GM23338 (cell line): ENCODE measurements around the gene ADGRV1. TPM values are rescaled to one million over a fixed set of nuclear protein-coding genes. Genes with fewer than 3 reads are reported as not detected.

Experiments used
- ATAC-seq: fragments of 200-7000 bp; cut with Tn5 transposase; 3 replicates; pipeline ENCODE4 v1.9.1; 2020
- DNase-seq: peaks from one replicate; pipeline ENCODE4 v3.0.0-alpha.2; 2015; ENCODE audit warnings: low spot score
- H2AFZ ChIP-seq: fragments of 200-600 bp; sonication (generic); 2 replicates; pipeline ENCODE4 v1.8.0; 2016; ENCODE audit warnings: antibody characterized with exemption, mild to moderate bottlenecking, moderate library complexity
- H3F3A ChIP-seq: fragments of 200-600 bp; sonication (generic); replicated peaks from 2 replicates; pipeline ENCODE4 v1.8.0; 2017; ENCODE audit warnings: antibody characterized with exemption, mixed run types, low read depth
- H3K27ac ChIP-seq: fragments of 200-600 bp; sonication (generic); 2 replicates; pipeline ENCODE4 v1.6.1; 2016; ENCODE audit warnings: low read depth
- H3K27me3 ChIP-seq: fragments of 200-600 bp; sonication (generic); 2 replicates; pipeline ENCODE4 v1.8.0; 2016; ENCODE audit warnings: mild to moderate bottlenecking, mixed run types, moderate library complexity; ENCODE audit not compliant: insufficient read depth
- H3K36me3 ChIP-seq: fragments of 200-600 bp; sonication (generic); 2 replicates; pipeline ENCODE4 v1.8.0; 2016; ENCODE audit warnings: mild to moderate bottlenecking; ENCODE audit not compliant: insufficient read depth
- H3K4me1 ChIP-seq: fragments of 200-600 bp; sonication (generic); 2 replicates; pipeline ENCODE4 v1.8.0; 2016; ENCODE audit warnings: mild to moderate bottlenecking, moderate library complexity; ENCODE audit not compliant: insufficient read depth
- H3K4me2 ChIP-seq: fragments of 200-600 bp; sonication (generic); 2 replicates; pipeline ENCODE4 v1.7.1; 2017; ENCODE audit warnings: mixed run types
- H3K4me3 ChIP-seq: fragments of 200-600 bp; sonication (generic); 2 replicates; pipeline ENCODE4 v1.6.1; 2016; ENCODE audit warnings: mixed run types
- H3K79me2 ChIP-seq: fragments of 200-600 bp; sonication (generic); replicated peaks from 2 replicates; pipeline ENCODE4 v1.8.0; 2017; ENCODE audit warnings: mild to moderate bottlenecking; ENCODE audit not compliant: insufficient read depth
- H3K9me2 ChIP-seq: fragments of 200-600 bp; sonication (generic); 2 replicates; pipeline ENCODE4 v1.8.0; 2017; ENCODE audit not compliant: insufficient read depth
- H4K20me1 ChIP-seq: fragments of 200-600 bp; sonication (generic); replicated peaks from 2 replicates; pipeline ENCODE4 v1.8.0; 2017; ENCODE audit warnings: mild to moderate bottlenecking; ENCODE audit not compliant: insufficient read depth
- H3K27ac Mint-ChIP-seq: 2 replicates; pipeline ENCODE4 v1.8.0; 2020; ENCODE audit warnings: inconsistent platforms, mild to moderate bottlenecking, moderate library complexity, mixed read lengths
- H3K27me3 Mint-ChIP-seq: 3 replicates; pipeline ENCODE4 v1.8.0; 2022; ENCODE audit warnings: low read depth, mild to moderate bottlenecking, moderate library complexity, mixed read lengths, inconsistent platforms; ENCODE audit not compliant: insufficient read depth, poor library complexity
- H3K36me3 Mint-ChIP-seq: 3 replicates; pipeline ENCODE4 v1.8.0; 2021; ENCODE audit warnings: low read depth, mild to moderate bottlenecking, inconsistent platforms, moderate library complexity, mixed read lengths
- H3K4me1 Mint-ChIP-seq: 3 replicates; pipeline ENCODE4 v1.8.0; 2020; ENCODE audit warnings: mild to moderate bottlenecking, inconsistent platforms, mixed read lengths
- H3K4me3 Mint-ChIP-seq: 3 replicates; pipeline ENCODE4 v1.8.0; 2021; ENCODE audit warnings: moderate library complexity, mild to moderate bottlenecking, inconsistent platforms, mixed read lengths
- H3K9me3 Mint-ChIP-seq: 3 replicates; pipeline ENCODE4 v1.8.0; 2020; ENCODE audit warnings: moderate library complexity, mild to moderate bottlenecking, inconsistent platforms, mixed read lengths
- CREB1 ChIP-seq: fragments of 250-450 bp; sonication (Bioruptor Pico); IDR thresholded peaks from 2 replicates; pipeline ENCODE4 v1.5.0; 2020; ENCODE audit warnings: low read depth, mild to moderate bottlenecking, moderate library complexity
- ETS1 ChIP-seq: IDR thresholded peaks from 2 replicates; pipeline ENCODE4 v1.6.1; 2016; ENCODE audit warnings: antibody characterized with exemption
- EZH2 ChIP-seq: fragments of 200-600 bp; sonication (generic); IDR thresholded peaks from one replicate; pipeline ENCODE4 v1.8.0; 2017; ENCODE audit warnings: antibody characterized with exemption, mild to moderate bottlenecking, low read depth; ENCODE audit not compliant: unreplicated experiment
- JUNB ChIP-seq: IDR thresholded peaks from one replicate; pipeline ENCODE4 v1.6.1; 2016; ENCODE audit warnings: antibody characterized with exemption; ENCODE audit not compliant: unreplicated experiment
- NANOG ChIP-seq: IDR thresholded peaks from 2 replicates; pipeline ENCODE4 v1.6.1; 2016; ENCODE audit warnings: antibody characterized with exemption, borderline replicate concordance
- POLR2AphosphoS5 ChIP-seq: IDR thresholded peaks from 2 replicates; pipeline ENCODE4 v1.6.1; 2016; ENCODE audit warnings: antibody characterized with exemption, low read depth
- REST ChIP-seq: IDR thresholded peaks from one replicate; pipeline ENCODE4 v1.6.1; 2018; ENCODE audit warnings: antibody characterized with exemption; ENCODE audit not compliant: unreplicated experiment
- STAT1 ChIP-seq: IDR thresholded peaks from one replicate; pipeline ENCODE4 v1.6.1; 2016; ENCODE audit warnings: antibody characterized with exemption; ENCODE audit not compliant: unreplicated experiment
- ZNF114 ChIP-seq: fragments of 250-450 bp; sonication (Bioruptor Pico); IDR thresholded peaks from 2 replicates; pipeline ENCODE4 v1.5.0; 2020; ENCODE audit warnings: mild to moderate bottlenecking, moderate library complexity
- ZNF331 ChIP-seq: fragments of 250-450 bp; sonication (Bioruptor Pico); IDR thresholded peaks from 2 replicates; pipeline ENCODE4 v1.5.0; 2020; ENCODE audit warnings: low read depth, mild to moderate bottlenecking, moderate library complexity
- polyA plus RNA-seq: library from polyadenylated mRNA; unstranded; fragments of >200 nt; fragmentation: Nextera tagmentation; extraction: Ambion mirVana; gene quantifications from 2 replicates; pipeline ENCODE4 v1.2.1, GENCODE V29; 2016
- total RNA-seq: library from RNA; depleted of rRNA; stranded (reverse); fragments of >200 nt; shearing (Covaris generic); gene quantifications from 2 replicates; pipeline ENCODE4 v1.2.3, GENCODE V29; 2014

Gene ADGRV1
- total and polyA plus RNA-seq, 2 experiments from 2014 or later: 46.1 to 149 TPM

GRCh38 chr5:91069364-91069763 is 510.8 kb downstream of the ADGRV1 start:
- H3K27ac ChIP-seq: no peak overlapping the region
- H3K79me2 ChIP-seq: no peaks in the 10 kb centered on the region
- no peaks in the 10 kb centered on the region for H3K36me3 ChIP-seq
- H3K9me2 ChIP-seq: no peaks in the 10 kb centered on the region
- H3K4me2 ChIP-seq: no peak overlapping the region
- H3K4me3 ChIP-seq: no peak overlapping the region
- H3K4me1 ChIP-seq: no peaks in the 10 kb centered on the region
- no peak overlapping the region for H3K4me3 Mint-ChIP-seq
- no peaks in the 10 kb centered on the region for H3K9me3 Mint-ChIP-seq
- no peaks in the 10 kb centered on the region for H3F3A ChIP-seq
- ATAC-seq (no peak), DNase-seq (no peak)
- H3K27me3 Mint-ChIP-seq: no peaks in the 10 kb centered on the region
- no peak overlapping the region for H2AFZ ChIP-seq
- no peaks in the 10 kb centered on the region for H3K27me3 ChIP-seq
- peaks cover 9% of the 10 kb centered on the region; the same call in 2 of the 3 replicates for H3K36me3 Mint-ChIP-seq
- TF ChIP-seq EZH2 (no peak), POLR2AphosphoS5 (no peak), REST (no peak), JUNB (no peak), CREB1 (CRISPR knock-in tag) (no peak), ZNF331 (CRISPR knock-in tag) (no peak)
- no peaks in the 10 kb centered on the region; the same call in 2 of the 3 replicates for H3K4me1 Mint-ChIP-seq
- H4K20me1 ChIP-seq: no peaks in the 10 kb centered on the region
- H3K27ac Mint-ChIP-seq: no peak overlapping the region

- Histone ChIP-seq H3K27me3 (no peaks in the 10 kb centered on the region), H3K36me3 (no peaks in the 10 kb centered on the region), H2AFZ (no peak overlapping the region), H3K9me2 (no peaks in the 10 kb centered on the region), H3K4me1 (no peaks in the 10 kb centered on the region), H3K27ac (no peak overlapping the region), H3K79me2 (no peaks in the 10 kb centered on the region), H3K4me2 (no peak overlapping the region), H3K4me3 (no peak overlapping the region), H4K20me1 (no peaks in the 10 kb centered on the region), H3F3A (no peaks in the 10 kb centered on the region)
- no peak for DNase-seq
- Mint-ChIP-seq H3K27me3 (no peaks in the 10 kb centered on the region), H3K27ac (no peak overlapping the region), H3K36me3 (peaks cover 11% of the 10 kb centered on the region; the same call in 2 of the 3 replicates), H3K4me1 (no peaks in the 10 kb centered on the region; the same call in 2 of the 3 replicates), H3K4me3 (no peak overlapping the region), H3K9me3 (no peaks in the 10 kb centered on the region)
- no peak for ATAC-seq
- TF ChIP-seq JUNB: no peak
- TF ChIP-seq REST: no peak
- no peak for TF ChIP-seq NANOG
- TF ChIP-seq ZNF331 (CRISPR knock-in tag): no peak
- no peak for TF ChIP-seq STAT1
- TF ChIP-seq ETS1: no peak
- TF ChIP-seq ZNF114 (CRISPR knock-in tag): no peak
These were observed 512.4 kb downstream of the ADGRV1 start for GRCh38 chr5:91070761-91071550.
